Esophagus squamous epithelium (tissue), 5 donors: ENCODE data around the gene TMEM176A. TPM values are rescaled to one million over a fixed set of nuclear protein-coding genes. Genes with fewer than 3 reads are reported as not detected.

Experiments used
- DNase-seq: peaks from one replicate; lab custom pipeline; 2025; lab: John Stamatoyannopoulos, UW
- H3K27ac ChIP-seq, 4 donors: fragments of 200-600 bp; sonication (generic); one replicate each; pipeline ENCODE4 v1.5.1; 2016 to 2019; ENCODE audit warnings: mild to moderate bottlenecking in 1 of 4
- H3K27me3 ChIP-seq, 4 donors: fragments of 200-600 bp; sonication (generic); 1 replicate in 3 of 4; 2 replicates in 1 of 4; pipeline versions ENCODE4 v1.5.1 to v1.6.0; 2017 to 2021; ENCODE audit warnings: antibody characterized with exemption in 1 of 4
- H3K36me3 ChIP-seq, 3 donors: fragments of 200-600 bp; sonication (generic); one replicate each; pipeline ENCODE4 v1.5.1; 2016 to 2019
- H3K4me1 ChIP-seq, 3 donors: fragments of 200-600 bp; sonication (generic); one replicate each; pipeline ENCODE4 v1.5.1; 2017 to 2019
- H3K4me3 ChIP-seq, 4 donors: fragments of 200-600 bp; sonication (generic); 1 replicate in 3 of 4; 2 replicates in 1 of 4; pipeline ENCODE4 v1.5.1; 2016 to 2019; ENCODE audit warnings: mild to moderate bottlenecking in 2 of 4, moderate library complexity in 1 of 4
- H3K9me3 ChIP-seq, 3 donors: fragments of 200-600 bp; sonication (generic); one replicate each; pipeline ENCODE4 v1.5.1; 2016 to 2019
- CTCF ChIP-seq, 6 experiments: fragments of 450-650 bp in 4 of 6; fragments of 200-600 bp in 2 of 6; sonication (generic) in 2 of 6; IDR thresholded peaks; one replicate each; pipeline ENCODE4 v1.5.1; 2016 to 2019; ENCODE audit warnings: antibody characterized with exemption in 6 of 6, mild to moderate bottlenecking in 4 of 6, moderate library complexity in 4 of 6
- POLR2A ChIP-seq, 4 donors: fragments of 450-650 bp; IDR thresholded peaks; one replicate each; pipeline ENCODE4 v1.6.1; 2017; ENCODE audit warnings: antibody characterized with exemption in 4 of 4, mild to moderate bottlenecking in 4 of 4, moderate library complexity in 3 of 4
- WGBS, 2 donors: methylation state at CpG; one replicate each; pipeline ENCODE4 v1.1.5; 2018; 5-methylcytosine and 5-hydroxymethylcytosine counted together
- intact Hi-C: fragments of 100-400 bp; cut with DNase I; formaldehyde crosslinking; loops from one replicate; pipeline ENCODE4 v1.15.0; 2022
- total RNA-seq, 4 donors: library from RNA; depleted of rRNA; stranded (reverse); fragments of >200 nt; gene quantifications; one replicate each; pipeline ENCODE4 v1.1.0, GENCODE V29; 2016
- donor health status: DM: yes; HTN: yes; CAD: no.

TMEM176A gene
- total RNA-seq, result 10 to 100 TPM in 2 of 4 donors, 1 to 10 TPM in 2; 2.5 to 35.5 (median 10.7) TPM

GRCh38 chr7:150800581-150801241, at the start of gene TMEM176A:
Gene TMEM176A (plus strand): TSS chr7:150800769. CDS start chr7:150801551, 782 bp downstream.
- no peak for DNase-seq

GRCh38 chr7:150751702-150752101, 48.9 kb upstream of the TMEM176A start:
- Histone ChIP-seq H3K4me3 (no peak overlapping the region), H3K4me1 (peaks cover 0 to 18% (median 0%) of the 10 kb centered on the region in 3 donors), H3K27ac (no peak overlapping the region), H3K27me3 (no peaks in the 10 kb centered on the region), H3K36me3 (no peaks in the 10 kb centered on the region), H3K9me3 (no peaks in the 10 kb centered on the region)
- no peak for DNase-seq
- intact Hi-C loops, result no loop called here
- WGBS, 2 donors, result 50 to 55% methylated on average over 2 of the region's 2 CpGs
- no peak for TF ChIP-seq CTCF (IDR thresholded peaks at IDR 0.05)
- TF ChIP-seq POLR2A (IDR thresholded peaks at IDR 0.05), result no peak

More at GRCh38 chr7:150800581-150801241, at the start of gene TMEM176A:
- peak within 1 kb of the TSS; percentile 32 to 71 (median 56) for H3K4me3 ChIP-seq
- TF ChIP-seq CTCF (IDR thresholded peaks at IDR 0.05), result no peak
- no peak for TF ChIP-seq POLR2A (IDR thresholded peaks at IDR 0.05)
- H3K4me1 ChIP-seq, result peaks cover 0 to 29% (median 0%) of the 10 kb centered on the region in 3 donors
- WGBS, 2 donors, result no CpG with 5 or more reads among the region's 54 CpGs
- intact Hi-C loops, result no loop called here
- peak within 1 kb of the TSS; percentile 58 to 87 (median 82) for H3K27ac ChIP-seq
- peaks cover 0 to 78% (median 6%) of the 10 kb centered on the region in 4 donors for H3K27me3 ChIP-seq
- peaks cover 0 to 8% (median 0%) of the 10 kb centered on the region in 3 donors for H3K9me3 ChIP-seq
- H3K36me3 ChIP-seq, result peaks cover 0 to 25% (median 0%) of the 10 kb centered on the region in 3 donors

- 44 to 59% methylated on average over 5 to 6 of the region's 6 CpGs for WGBS, 2 donors
- Histone ChIP-seq H3K36me3 (no peaks in the 10 kb centered on the region), H3K27me3 (no peaks in the 10 kb centered on the region), H3K27ac (no peak overlapping the region), H3K4me3 (no peak overlapping the region), H3K9me3 (no peaks in the 10 kb centered on the region), H3K4me1 (peaks cover 0 to 18% (median 0%) of the 10 kb centered on the region in 3 donors)
- DNase-seq, result no peak
- intact Hi-C loops, result no loop called here
- TF ChIP-seq CTCF (IDR thresholded peaks at IDR 0.05) (no peak), POLR2A (IDR thresholded peaks at IDR 0.05) (no peak)
Observed at GRCh38 chr7:150753239-150753638, 47.3 kb upstream of the TMEM176A start.

GRCh38 chr7:150753826-150754603, 46.6 kb upstream of the TMEM176A start:
- WGBS, 2 donors, result 12 to 13% methylated on average over 3 of the region's 3 CpGs
- TF ChIP-seq CTCF (IDR thresholded peaks at IDR 0.05), result peak in 2 of 6 experiments; percentile 5 to 20
- TF ChIP-seq POLR2A (IDR thresholded peaks at IDR 0.05), result no peak
- Histone ChIP-seq H3K36me3 (no peaks in the 10 kb centered on the region), H3K27me3 (no peaks in the 10 kb centered on the region), H3K9me3 (no peaks in the 10 kb centered on the region), H3K4me1 (peaks cover 0 to 18% (median 0%) of the 10 kb centered on the region in 3 donors), H3K4me3 (no peak overlapping the region), H3K27ac (peak overlapping the region in 1 of 4 donors; percentile 35)
- intact Hi-C loops, result no loop called here
- DNase-seq, result no peak

- H3K4me1 ChIP-seq, result peaks cover 0 to 18% (median 0%) of the 10 kb centered on the region in 3 donors
- H3K9me3 ChIP-seq, result no peaks in the 10 kb centered on the region
- intact Hi-C loops, result loop anchor here (5.0 kb wide), 1 partner anchor 308 kb away; no protein-coding TSS in a partner anchor
- H3K27me3 ChIP-seq, result no peaks in the 10 kb centered on the region
- TF ChIP-seq CTCF (IDR thresholded peaks at IDR 0.05) (no peak), POLR2A (IDR thresholded peaks at IDR 0.05) (no peak)
- no peak for DNase-seq
- H3K27ac ChIP-seq, result peak overlapping the region in 1 of 4 donors; percentile 18
- H3K36me3 ChIP-seq, result no peaks in the 10 kb centered on the region
- no peak overlapping the region for H3K4me3 ChIP-seq
Observed at GRCh38 chr7:150754951-150755350, 45.6 kb upstream of the TMEM176A start.
